ENCODE results near the gene NT5DC1. TPM values are rescaled to one million over a fixed set of nuclear protein-coding genes. Genes with fewer than 3 reads are reported as not detected.

The NT5DC1 gene
- total and polyA plus RNA-seq, 10 donors, result 7.4 to 47.5 (median 13.6) TPM

- H3K27ac ChIP-seq, result no peak overlapping the region
- H3K4me3 ChIP-seq, result no peak overlapping the region
- WGBS, 5 donors, result 63 to 81% (median 71%) methylated on average over 2 of the region's 2 CpGs
- no peak for TF ChIP-seq POLR2AphosphoS5 (IDR thresholded peaks at IDR 0.05)
- TF ChIP-seq CTCF (IDR thresholded peaks at IDR 0.05 in 8 of 11, conservative IDR thresholded peaks at IDR 0.05 in 3 of 11), result no peak
- TF ChIP-seq POLR2A (IDR thresholded peaks at IDR 0.05), result no peak
- H3K36me3 ChIP-seq, result peaks cover 0 to 11% (median 0%) of the 10 kb centered on the region in 6 donors
- intact Hi-C loops (cut with DNase I; ENCODE audit: low total_unique reads), result no loop called here
- H3K9me3 ChIP-seq, result no peaks in the 10 kb centered on the region
- H3K27me3 ChIP-seq (replicated peaks in 1 of 7), result no peaks in the 10 kb centered on the region
- no peak for DNase-seq
- H3K4me1 ChIP-seq, result no peaks in the 10 kb centered on the region
Measured at GRCh38 chr6:116205281-116205680, 104.6 kb downstream of the NT5DC1 start.

- H3K27me3 ChIP-seq (replicated peaks in 1 of 7), result no peaks in the 10 kb centered on the region
- no peak overlapping the region for H3K4me3 ChIP-seq
- H3K4me1 ChIP-seq, result no peaks in the 10 kb centered on the region
- 88 to 96% (median 94%) methylated on average over 1 of the region's 1 CpG for WGBS, 5 donors
- no peaks in the 10 kb centered on the region for H3K9me3 ChIP-seq
- H3K36me3 ChIP-seq, result peaks cover 0 to 6% (median 0%) of the 10 kb centered on the region in 6 donors
- no peak for DNase-seq
- no peak overlapping the region for H3K27ac ChIP-seq
- TF ChIP-seq CTCF (IDR thresholded peaks at IDR 0.05 in 8 of 11, conservative IDR thresholded peaks at IDR 0.05 in 3 of 11) (no peak), POLR2AphosphoS5 (IDR thresholded peaks at IDR 0.05) (no peak), POLR2A (IDR thresholded peaks at IDR 0.05) (no peak)
- intact Hi-C loops (cut with DNase I; ENCODE audit: low total_unique reads), result no loop called here
Measured at GRCh38 chr6:116206231-116206903, 105.7 kb downstream of the NT5DC1 start.

GRCh38 chr6:116208056-116208785 is 107.6 kb downstream of the NT5DC1 start:
- intact Hi-C loops (cut with DNase I; ENCODE audit: low total_unique reads), result no loop called here
- Histone ChIP-seq H3K4me3 (no peak overlapping the region), H3K27ac (no peak overlapping the region), H3K27me3 (replicated peaks in 1 of 7) (no peaks in the 10 kb centered on the region), H3K9me3 (no peaks in the 10 kb centered on the region), H3K36me3 (peaks cover 0 to 6% (median 0%) of the 10 kb centered on the region in 6 donors), H3K4me1 (no peaks in the 10 kb centered on the region)
- 80 to 90% (median 88%) methylated on average over 4 of the region's 4 CpGs for WGBS, 5 donors
- DNase-seq, result no peak
- TF ChIP-seq CTCF (IDR thresholded peaks at IDR 0.05 in 8 of 11, conservative IDR thresholded peaks at IDR 0.05 in 3 of 11), result no peak
- TF ChIP-seq POLR2A (IDR thresholded peaks at IDR 0.05), result no peak
- TF ChIP-seq POLR2AphosphoS5 (IDR thresholded peaks at IDR 0.05), result no peak

- no peak for TF ChIP-seq CTCF (IDR thresholded peaks at IDR 0.05 in 8 of 11, conservative IDR thresholded peaks at IDR 0.05 in 3 of 11)
- no peak for TF ChIP-seq POLR2AphosphoS5 (IDR thresholded peaks at IDR 0.05)
- TF ChIP-seq POLR2A (IDR thresholded peaks at IDR 0.05), result no peak
- Histone ChIP-seq H3K4me3 (no peak overlapping the region), H3K4me1 (no peaks in the 10 kb centered on the region), H3K27me3 (replicated peaks in 1 of 7) (no peaks in the 10 kb centered on the region), H3K27ac (no peak overlapping the region), H3K9me3 (no peaks in the 10 kb centered on the region), H3K36me3 (no peaks in the 10 kb centered on the region)
- intact Hi-C loops (cut with DNase I; ENCODE audit: low total_unique reads), result no loop called here
- 93 to 96% (median 94%) methylated on average over 5 of the region's 5 CpGs for WGBS, 5 donors
- no peak for DNase-seq
Measured at GRCh38 chr6:116210316-116210715, 109.7 kb downstream of the NT5DC1 start.

Data from spleen (tissue), 11 donors.